ENCODE results near the gene XPO4.

DNA sequence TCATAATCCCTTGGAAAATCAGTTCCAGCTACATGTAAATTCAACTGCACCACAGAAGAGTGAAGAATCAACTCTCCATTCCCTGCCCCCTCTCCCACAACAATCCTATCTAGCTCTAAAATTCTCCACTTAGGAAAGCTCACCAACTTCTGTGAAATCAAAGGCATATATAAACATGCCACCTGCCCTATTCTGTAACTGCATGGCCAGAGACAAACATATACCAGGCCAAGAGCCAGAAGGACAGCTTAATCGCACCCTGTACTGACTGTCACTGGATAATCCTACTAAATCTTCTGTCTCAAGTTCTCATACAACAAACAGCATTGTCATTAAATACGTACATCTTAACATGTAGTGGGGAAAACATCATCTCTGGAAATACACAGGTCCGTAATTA lies 70.6 kb downstream of the XPO4 start:
- TF ChIP-seq, protein P1, sequence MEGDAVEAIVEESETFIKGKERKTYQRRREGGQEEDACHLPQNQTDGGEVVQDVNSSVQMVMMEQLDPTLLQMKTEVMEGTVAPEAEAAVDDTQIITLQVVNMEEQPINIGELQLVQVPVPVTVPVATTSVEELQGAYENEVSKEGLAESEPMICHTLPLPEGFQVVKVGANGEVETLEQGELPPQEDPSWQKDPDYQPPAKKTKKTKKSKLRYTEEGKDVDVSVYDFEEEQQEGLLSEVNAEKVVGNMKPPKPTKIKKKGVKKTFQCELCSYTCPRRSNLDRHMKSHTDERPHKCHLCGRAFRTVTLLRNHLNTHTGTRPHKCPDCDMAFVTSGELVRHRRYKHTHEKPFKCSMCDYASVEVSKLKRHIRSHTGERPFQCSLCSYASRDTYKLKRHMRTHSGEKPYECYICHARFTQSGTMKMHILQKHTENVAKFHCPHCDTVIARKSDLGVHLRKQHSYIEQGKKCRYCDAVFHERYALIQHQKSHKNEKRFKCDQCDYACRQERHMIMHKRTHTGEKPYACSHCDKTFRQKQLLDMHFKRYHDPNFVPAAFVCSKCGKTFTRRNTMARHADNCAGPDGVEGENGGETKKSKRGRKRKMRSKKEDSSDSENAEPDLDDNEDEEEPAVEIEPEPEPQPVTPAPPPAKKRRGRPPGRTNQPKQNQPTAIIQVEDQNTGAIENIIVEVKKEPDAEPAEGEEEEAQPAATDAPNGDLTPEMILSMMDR (IDR thresholded peaks at IDR 0.05; ENCODE audit: insufficient read depth, low read depth, low read length) = no peak
- TF ChIP-seq EZH2 (IDR thresholded peaks at IDR 0.05; ENCODE audit: insufficient read depth, low read length) = no peak
